PC-3 (cell line): Measurements from ENCODE around the gene EFCAB6. TPM values are rescaled to one million over a fixed set of nuclear protein-coding genes. Genes with fewer than 3 reads are reported as not detected.

ENCODE experiments used
- ATAC-seq: fragments of 200-7000 bp; cut with Tn5 transposase; 2 replicates; pipeline ENCODE4 v1.9.1; 2020; ENCODE audit warnings: mild to moderate bottlenecking, moderate library complexity
- BruUV-seq: library from RNA; stranded (reverse); fragments of 400-500 nt; replicated peaks from 2 replicates; lab custom pipeline; 2021; lab: Mats Ljungman, UMichigan
- CTCF ChIA-PET: fragments of 300-600 bp; sonication (Branson Sonifier 250); formaldehyde crosslinking; loops from one replicate; lab custom pipeline; 2022; ENCODE audit warnings: antibody characterized with exemption; lab: Charles Lee
- POLR2A ChIA-PET: fragments of 300-600 bp; sonication (Branson Sonifier 250); formaldehyde crosslinking; loops from one replicate; lab custom pipeline; 2022; ENCODE audit warnings: antibody characterized with exemption; ENCODE audit not compliant: unreplicated experiment; lab: Charles Lee
- DNase-seq: peaks from one replicate; pipeline ENCODE4 v3.0.0-alpha.2; 2015
- H2AFZ ChIP-seq: fragments of 300-600 bp; sonication (generic); 2 replicates; pipeline ENCODE4 v1.6.0; 2016; ENCODE audit warnings: antibody characterized with exemption, low read length
- H3F3A ChIP-seq: fragments of 300-600 bp; sonication (generic); one replicate; pipeline ENCODE4 v1.6.0; 2017; ENCODE audit warnings: antibody characterized with exemption, low read length, control low read depth, mild to moderate bottlenecking; ENCODE audit not compliant: unreplicated experiment
- H3K27ac ChIP-seq: fragments of 300-600 bp; sonication (generic); 2 replicates; pipeline ENCODE4 v1.5.1; 2016; ENCODE audit warnings: mild to moderate bottlenecking, low read length
- H3K27me3 ChIP-seq: fragments of 300-600 bp; sonication (generic); 2 replicates; pipeline ENCODE4 v1.6.1; 2016; ENCODE audit warnings: low read length, mixed read lengths
- H3K36me3 ChIP-seq: fragments of 300-600 bp; sonication (generic); 2 replicates; pipeline ENCODE4 v1.6.1; 2016; ENCODE audit warnings: low read depth, mixed run types, low read length, mixed read lengths
- H3K4me1 ChIP-seq: fragments of 300-600 bp; sonication (generic); 2 replicates; pipeline ENCODE4 v1.5.1; 2016; ENCODE audit warnings: low read length; ENCODE audit not compliant: insufficient read depth
- H3K4me2 ChIP-seq: fragments of 300-600 bp; sonication (generic); 2 replicates; pipeline ENCODE4 v1.6.0; 2016; ENCODE audit warnings: low read length
- H3K4me3 ChIP-seq: fragments of 300-600 bp; sonication (generic); 2 replicates; pipeline ENCODE4 v1.5.1; 2016; ENCODE audit warnings: mild to moderate bottlenecking, low read length, mixed read lengths
- H3K79me2 ChIP-seq: fragments of 300-600 bp; sonication (generic); 2 replicates; pipeline ENCODE4 v1.6.1; 2017; ENCODE audit warnings: low read length, mixed read lengths
- H3K9ac ChIP-seq: fragments of 300-600 bp; sonication (generic); 2 replicates; pipeline ENCODE4 v1.6.0; 2016; ENCODE audit warnings: mild to moderate bottlenecking, low read length
- H3K9me2 ChIP-seq: fragments of 300-600 bp; sonication (generic); replicated peaks from 2 replicates; pipeline ENCODE4 v1.6.1; 2016; ENCODE audit warnings: mixed run types, low read length, mixed read lengths
- H3K9me3 ChIP-seq: fragments of 300-600 bp; sonication (generic); 2 replicates; pipeline ENCODE4 v1.6.1; 2016; ENCODE audit warnings: low read length, mixed read lengths
- H4K20me1 ChIP-seq: fragments of 300-600 bp; sonication (generic); 2 replicates; pipeline ENCODE4 v1.6.1; 2016; ENCODE audit warnings: low read length, mixed read lengths
- CTCF ChIP-seq: fragments of 300-600 bp; sonication (generic); conservative IDR thresholded peaks from 2 replicates; pipeline ENCODE4 v1.5.1; 2017; ENCODE audit warnings: antibody characterized with exemption, low read depth, mild to moderate bottlenecking, low read length
- EZH2 ChIP-seq: fragments of 300-600 bp; sonication (generic); IDR thresholded peaks from one replicate; pipeline ENCODE4 v1.6.1; 2017; ENCODE audit warnings: antibody characterized with exemption, mild to moderate bottlenecking, low read length; ENCODE audit not compliant: unreplicated experiment
- EZH2phosphoT487 ChIP-seq: fragments of 300-600 bp; sonication (generic); IDR thresholded peaks from 2 replicates; pipeline ENCODE4 v1.6.1; 2018; ENCODE audit warnings: mild to moderate bottlenecking, antibody characterized with exemption, low read length, borderline replicate concordance
- intact Hi-C: fragments of 100-400 bp; cut with micrococcal nuclease; formaldehyde crosslinking; loops from 2 replicates; pipeline ENCODE4 v1.9.0; 2023
- total RNA-seq: library from RNA; depleted of rRNA; stranded (reverse); fragments of >200 nt; gene quantifications from 2 replicates; pipeline ENCODE4 v1.2.3, GENCODE V29; 2014

The EFCAB6 gene
- total RNA-seq, 1 experiment from 2014 or later: 0.07 TPM

- ATAC-seq: no peak
- DNase-seq: no peak
- Histone ChIP-seq H3K79me2 (no peaks in the 10 kb centered on the region), H3K27ac (no peak overlapping the region), H3K4me1 (no peaks in the 10 kb centered on the region), H3K27me3 (no peaks in the 10 kb centered on the region), H2AFZ (no peak overlapping the region), H3K36me3 (no peaks in the 10 kb centered on the region), H3K9me2 (no peaks in the 10 kb centered on the region), H3F3A (no peaks in the 10 kb centered on the region), H3K9me3 (no peaks in the 10 kb centered on the region), H3K4me2 (no peak overlapping the region), H3K9ac (no peak overlapping the region), H3K4me3 (no peak overlapping the region), H4K20me1 (no peaks in the 10 kb centered on the region)
- TF ChIP-seq EZH2 (no peak), CTCF (no peak), EZH2phosphoT487 (no peak)
- intact Hi-C loops: no loop called here
- CTCF ChIA-PET: no interaction called here
- no TSS peak for BruUV-seq
- POLR2A ChIA-PET: no interaction called here
These were observed 250.5 kb downstream of the EFCAB6 start for GRCh38 chr22:43561415-43562178.

GRCh38 chr22:43560651-43561050 is 251.5 kb downstream of the EFCAB6 start:
- Histone ChIP-seq H3K27me3 (no peaks in the 10 kb centered on the region), H3K9me2 (no peaks in the 10 kb centered on the region), H3K4me3 (no peak overlapping the region), H3K4me1 (no peaks in the 10 kb centered on the region), H4K20me1 (no peaks in the 10 kb centered on the region), H3K4me2 (no peak overlapping the region), H3K36me3 (no peaks in the 10 kb centered on the region), H3K79me2 (no peaks in the 10 kb centered on the region), H2AFZ (no peak overlapping the region), H3K9ac (no peak overlapping the region), H3K9me3 (no peaks in the 10 kb centered on the region), H3K27ac (no peak overlapping the region), H3F3A (no peaks in the 10 kb centered on the region)
- TF ChIP-seq EZH2phosphoT487 (no peak), CTCF (no peak), EZH2 (no peak)
- intact Hi-C loops: no loop called here
- POLR2A ChIA-PET: no interaction called here
- DNase-seq (no peak), ATAC-seq (no peak)
- CTCF ChIA-PET: no interaction called here
- no TSS peak for BruUV-seq
